Loucy (cell line): ENCODE results near the gene ASF1B.
"Not testable (repeated sequence)": the region's sequence is repeated elsewhere in the genome, so short reads cannot be mapped to it uniquely, and the experiment has no call there.

Source experiments
- H2AFZ ChIP-seq: fragments of 200-600 bp; sonication (generic); 2 replicates; pipeline ENCODE4 v1.6.0; 2016; ENCODE audit warnings: antibody characterized with exemption, mild to moderate bottlenecking, low read length, moderate library complexity
- H3F3A ChIP-seq: fragments of 200-600 bp; 2 replicates; pipeline ENCODE4 v1.6.0; 2016; ENCODE audit warnings: antibody characterized with exemption, low read depth, mild to moderate bottlenecking
- H3K27me3 ChIP-seq: fragments of 200-600 bp; sonication (generic); 2 replicates; pipeline ENCODE4 v1.6.1; 2014; ENCODE audit warnings: low read length, mild to moderate bottlenecking; ENCODE audit not compliant: insufficient read depth, poor library complexity, severe bottlenecking
- H3K36me3 ChIP-seq: fragments of 200-600 bp; sonication (generic); 2 replicates; pipeline ENCODE4 v1.6.1; 2016; ENCODE audit warnings: low read length; ENCODE audit not compliant: insufficient read depth
- H3K4me1 ChIP-seq: fragments of 200-600 bp; sonication (generic); 2 replicates; pipeline ENCODE4 v1.5.1; 2014; ENCODE audit warnings: low read length, mild to moderate bottlenecking; ENCODE audit not compliant: insufficient read depth, poor library complexity, severe bottlenecking
- H3K4me2 ChIP-seq: fragments of 200-600 bp; sonication (generic); 2 replicates; pipeline ENCODE4 v1.6.0; 2014; ENCODE audit warnings: antibody characterized with exemption, low read length, low read depth, mild to moderate bottlenecking; ENCODE audit not compliant: poor library complexity, severe bottlenecking
- H3K4me3 ChIP-seq: fragments of 200-600 bp; sonication (generic); 2 replicates; pipeline ENCODE4 v1.5.1; 2014; ENCODE audit warnings: low read length, mild to moderate bottlenecking, mixed read lengths; ENCODE audit not compliant: poor library complexity, severe bottlenecking
- H3K79me2 ChIP-seq: fragments of 200-600 bp; sonication (generic); 2 replicates; pipeline ENCODE4 v1.6.1; 2014; ENCODE audit warnings: low read length; ENCODE audit not compliant: insufficient read depth
- H3K9ac ChIP-seq: fragments of 200-600 bp; sonication (generic); 2 replicates; pipeline ENCODE4 v1.6.0; 2014; ENCODE audit warnings: mild to moderate bottlenecking, low read depth, low read length, moderate library complexity; ENCODE audit not compliant: poor library complexity, severe bottlenecking
- H3K9me2 ChIP-seq: fragments of 200-600 bp; sonication (generic); replicated peaks from 2 replicates; pipeline ENCODE4 v1.6.1; 2016; ENCODE audit warnings: low read depth, low read length, mixed read lengths
- H3K9me3 ChIP-seq: fragments of 200-600 bp; sonication (generic); 2 replicates; pipeline ENCODE4 v1.6.1; 2014; ENCODE audit warnings: mild to moderate bottlenecking, antibody characterized with exemption, low read length, low read depth; ENCODE audit not compliant: insufficient read depth
- H4K20me1 ChIP-seq: fragments of 200-600 bp; sonication (generic); 2 replicates; pipeline ENCODE4 v1.6.0; 2014; ENCODE audit warnings: antibody characterized with exemption, low read length, mild to moderate bottlenecking; ENCODE audit not compliant: insufficient read depth, poor library complexity, severe bottlenecking
- CTCF ChIP-seq: fragments of 200-600 bp; sonication (generic); conservative IDR thresholded peaks from 2 replicates; pipeline ENCODE4 v1.5.1; 2014; ENCODE audit warnings: mild to moderate bottlenecking, antibody characterized with exemption, low read length
- EZH2phosphoT487 ChIP-seq: fragments of 200-600 bp; IDR thresholded peaks from 2 replicates; pipeline ENCODE4 v1.6.1; 2018; ENCODE audit warnings: antibody characterized with exemption, mild to moderate bottlenecking, moderate library complexity, borderline replicate concordance

Gene ASF1B

GRCh38 chr19:14146789-14147216, 10.4 kb upstream of the ASF1B start:
- H3K4me2 ChIP-seq = no peak overlapping the region

GRCh38 chr19:14146169-14146568, 9.8 kb upstream of the ASF1B start:
- H3K4me2 ChIP-seq, H3F3A ChIP-seq: not testable (repeated sequence)

More at GRCh38 chr19:14146789-14147216, 10.4 kb upstream of the ASF1B start:
- H4K20me1 ChIP-seq = no peaks in the 10 kb centered on the region
- H3K36me3 ChIP-seq = peaks cover 3% of the 10 kb centered on the region; the same call in 1 of the 2 replicates
- H3K27me3 ChIP-seq = no peaks in the 10 kb centered on the region
- H3K9me2 ChIP-seq = no peaks in the 10 kb centered on the region
- H3K9me3 ChIP-seq = no peaks in the 10 kb centered on the region
- no peak overlapping the region for H3K9ac ChIP-seq
- no peaks in the 10 kb centered on the region for H3K79me2 ChIP-seq
- H2AFZ ChIP-seq = no peak overlapping the region
- H3K4me3 ChIP-seq = no peak overlapping the region
- no peaks in the 10 kb centered on the region for H3K4me1 ChIP-seq
- no peaks in the 10 kb centered on the region for H3F3A ChIP-seq
- TF ChIP-seq EZH2phosphoT487 (no peak), CTCF (no peak)

GRCh38 chr19:14145381-14145780, 9.0 kb upstream of the ASF1B start:
- no peak overlapping the region for H3K4me2 ChIP-seq
- no peaks in the 10 kb centered on the region for H3F3A ChIP-seq
- no peak overlapping the region for H3K9ac ChIP-seq

More at GRCh38 chr19:14146169-14146568, 9.8 kb upstream of the ASF1B start:
- H3K79me2 ChIP-seq, H3K4me3 ChIP-seq, H3K9ac ChIP-seq, H3K9me2 ChIP-seq, H3K36me3 ChIP-seq, H3K4me1 ChIP-seq, H3K9me3 ChIP-seq, H2AFZ ChIP-seq, H4K20me1 ChIP-seq, H3K27me3 ChIP-seq: not testable (repeated sequence)

More at GRCh38 chr19:14145381-14145780, 9.0 kb upstream of the ASF1B start:
- no peaks in the 10 kb centered on the region for H4K20me1 ChIP-seq
- no peaks in the 10 kb centered on the region for H3K4me1 ChIP-seq
- H3K27me3 ChIP-seq = no peaks in the 10 kb centered on the region
- TF ChIP-seq EZH2phosphoT487 (no peak), CTCF (no peak)
- no peak overlapping the region for H2AFZ ChIP-seq
- H3K79me2 ChIP-seq = no peaks in the 10 kb centered on the region
- no peaks in the 10 kb centered on the region for H3K36me3 ChIP-seq
- H3K9me2 ChIP-seq = no peaks in the 10 kb centered on the region
- H3K9me3 ChIP-seq = no peaks in the 10 kb centered on the region
- H3K4me3 ChIP-seq = no peak overlapping the region
